Endodermal cell (in vitro differentiated cells): Measurements from ENCODE around the gene PRORP. TPM values are rescaled to one million over a fixed set of nuclear protein-coding genes. Genes with fewer than 3 reads are reported as not detected.

Source experiments
- DNase-seq: peaks from one replicate; pipeline ENCODE4 v3.0.0-alpha.2; 2017
- H3K27ac ChIP-seq: 2 replicates; pipeline ENCODE4 v1.5.1; 2013; ENCODE audit warnings: mild to moderate bottlenecking, low read depth, low read length, moderate library complexity
- H3K27me3 ChIP-seq: 2 replicates; pipeline ENCODE4 v1.6.1; 2013; ENCODE audit warnings: mild to moderate bottlenecking, low read length, moderate library complexity; ENCODE audit not compliant: insufficient read depth, control insufficient read depth, poor library complexity, severe bottlenecking
- H3K36me3 ChIP-seq: 2 replicates; pipeline ENCODE4 v1.7.0; 2013; ENCODE audit warnings: mild to moderate bottlenecking, low read length, moderate library complexity; ENCODE audit not compliant: control insufficient read depth, insufficient read depth
- H3K4me1 ChIP-seq: one replicate; pipeline ENCODE4 v1.7.0; 2013; ENCODE audit warnings: low read length; ENCODE audit not compliant: control insufficient read depth, insufficient read depth
- H3K4me3 ChIP-seq: 2 replicates; pipeline ENCODE4 v1.5.1; 2013; ENCODE audit warnings: mild to moderate bottlenecking, low read length, moderate library complexity
- H3K9ac ChIP-seq: 2 replicates; pipeline ENCODE4 v1.6.1; 2013; ENCODE audit warnings: mild to moderate bottlenecking, low read length, moderate library complexity; ENCODE audit not compliant: poor library complexity, severe bottlenecking; ENCODE audit errors: extremely low read depth
- H3K9me3 ChIP-seq: 2 replicates; pipeline ENCODE4 v1.6.1; 2013; ENCODE audit warnings: mild to moderate bottlenecking, low read length, moderate library complexity; ENCODE audit not compliant: control insufficient read depth
- H3K27ac Mint-ChIP-seq: 2 replicates; pipeline ENCODE4 v1.8.0; 2020; ENCODE audit warnings: mixed read lengths
- H3K27me3 Mint-ChIP-seq: 2 replicates; pipeline ENCODE4 v1.8.0; 2021; ENCODE audit warnings: mild to moderate bottlenecking, mixed read lengths; ENCODE audit not compliant: insufficient read depth
- H3K36me3 Mint-ChIP-seq: 2 replicates; pipeline ENCODE4 v1.8.0; 2020; ENCODE audit warnings: low read depth, mixed read lengths
- H3K4me1 Mint-ChIP-seq: 2 replicates; pipeline ENCODE4 v1.8.0; 2020; ENCODE audit warnings: mixed read lengths
- H3K4me3 Mint-ChIP-seq: 2 replicates; pipeline ENCODE4 v1.8.0; 2020; ENCODE audit warnings: mild to moderate bottlenecking, moderate library complexity, mixed read lengths
- H3K9me3 Mint-ChIP-seq: 2 replicates; pipeline ENCODE4 v1.8.0; 2020; ENCODE audit warnings: mild to moderate bottlenecking, mixed read lengths
- WGBS, 2 experiments: methylation state at CpG; one replicate each; pipeline versions ENCODE4 v1.1.5 to v1.1.7; 2013; ENCODE audit warnings: missing lambda C conversion rate in 2 of 2, mixed read lengths in 1 of 2; ENCODE audit not compliant: insufficient coverage in 1 of 2, insufficient read length in 1 of 2; 5-methylcytosine and 5-hydroxymethylcytosine counted together
- total RNA-seq, 2 donors: library from RNA; stranded (reverse); fragmentation: NEBNext Ultra II Directional in 1 of 2; extraction: Animal tissue kit (Norgen Biotek cat#: 25700) in 1 of 2; gene quantifications; 2 replicates in 1 of 2; 3 replicates in 1 of 2; pipeline ENCODE4 v1.2.1, GENCODE V29; 2021
- TF ChIP-seq, protein P1 (sequence below): fragments of 200-600 bp; sonication (generic); conservative IDR thresholded peaks from 2 replicates; pipeline ENCODE4 v1.5.0; 2021; ENCODE audit warnings: antibody characterized with exemption, mild to moderate bottlenecking

Gene PRORP
- total RNA-seq, 2 donors from 2014 or later, result 45.6 to 57.2 TPM

GRCh38 chr14:35144029-35144428 is 21.7 kb downstream of the PRORP start:
- no peak overlapping the region for H3K27ac ChIP-seq
- WGBS, 2 experiments, result 91 to 100% methylated on average over 1 of the region's 1 CpG
- TF ChIP-seq, protein P1, sequence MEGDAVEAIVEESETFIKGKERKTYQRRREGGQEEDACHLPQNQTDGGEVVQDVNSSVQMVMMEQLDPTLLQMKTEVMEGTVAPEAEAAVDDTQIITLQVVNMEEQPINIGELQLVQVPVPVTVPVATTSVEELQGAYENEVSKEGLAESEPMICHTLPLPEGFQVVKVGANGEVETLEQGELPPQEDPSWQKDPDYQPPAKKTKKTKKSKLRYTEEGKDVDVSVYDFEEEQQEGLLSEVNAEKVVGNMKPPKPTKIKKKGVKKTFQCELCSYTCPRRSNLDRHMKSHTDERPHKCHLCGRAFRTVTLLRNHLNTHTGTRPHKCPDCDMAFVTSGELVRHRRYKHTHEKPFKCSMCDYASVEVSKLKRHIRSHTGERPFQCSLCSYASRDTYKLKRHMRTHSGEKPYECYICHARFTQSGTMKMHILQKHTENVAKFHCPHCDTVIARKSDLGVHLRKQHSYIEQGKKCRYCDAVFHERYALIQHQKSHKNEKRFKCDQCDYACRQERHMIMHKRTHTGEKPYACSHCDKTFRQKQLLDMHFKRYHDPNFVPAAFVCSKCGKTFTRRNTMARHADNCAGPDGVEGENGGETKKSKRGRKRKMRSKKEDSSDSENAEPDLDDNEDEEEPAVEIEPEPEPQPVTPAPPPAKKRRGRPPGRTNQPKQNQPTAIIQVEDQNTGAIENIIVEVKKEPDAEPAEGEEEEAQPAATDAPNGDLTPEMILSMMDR, result no peak
- H3K4me3 ChIP-seq, result no peak overlapping the region
- no peaks in the 10 kb centered on the region for H3K36me3 ChIP-seq
- H3K27ac Mint-ChIP-seq, result no peak overlapping the region
- no peaks in the 10 kb centered on the region for H3K4me1 Mint-ChIP-seq
- H3K27me3 ChIP-seq, result no peaks in the 10 kb centered on the region
- H3K27me3 Mint-ChIP-seq, result no peaks in the 10 kb centered on the region
- H3K9ac ChIP-seq, result no peak overlapping the region
- peaks cover 5% of the 10 kb centered on the region for H3K9me3 Mint-ChIP-seq
- peaks cover 24% of the 10 kb centered on the region for H3K36me3 Mint-ChIP-seq
- peaks cover 5% of the 10 kb centered on the region for H3K9me3 ChIP-seq
- DNase-seq, result no peak
- no peaks in the 10 kb centered on the region for H3K4me1 ChIP-seq
- no peak overlapping the region for H3K4me3 Mint-ChIP-seq

- Histone ChIP-seq H3K4me1 (no peaks in the 10 kb centered on the region), H3K36me3 (peaks cover 7% of the 10 kb centered on the region), H3K9me3 (peaks cover 5% of the 10 kb centered on the region), H3K4me3 (no peak overlapping the region), H3K27me3 (no peaks in the 10 kb centered on the region), H3K9ac (no peak overlapping the region), H3K27ac (no peak overlapping the region)
- H3K9me3 Mint-ChIP-seq, result peaks cover 9% of the 10 kb centered on the region
- no peak overlapping the region for H3K4me3 Mint-ChIP-seq
- no peak overlapping the region for H3K27ac Mint-ChIP-seq
- no peaks in the 10 kb centered on the region for H3K27me3 Mint-ChIP-seq
- peaks cover 47% of the 10 kb centered on the region for H3K36me3 Mint-ChIP-seq
- no peaks in the 10 kb centered on the region for H3K4me1 Mint-ChIP-seq
- WGBS, 2 experiments, result 91 to 98% methylated on average over 3 to 5 of the region's 5 CpGs
- no peak for DNase-seq
- TF ChIP-seq, protein P1, result no peak
These were observed 24.4 kb downstream of the PRORP start for GRCh38 chr14:35146711-35147149.

GRCh38 chr14:35147186-35147585 is 24.8 kb downstream of the PRORP start:
- no peaks in the 10 kb centered on the region for H3K27me3 Mint-ChIP-seq
- H3K27ac ChIP-seq, result no peak overlapping the region
- no peaks in the 10 kb centered on the region for H3K4me1 Mint-ChIP-seq
- no peak overlapping the region for H3K4me3 Mint-ChIP-seq
- H3K9me3 Mint-ChIP-seq, result peaks cover 12% of the 10 kb centered on the region
- peaks cover 51% of the 10 kb centered on the region for H3K36me3 Mint-ChIP-seq
- H3K9ac ChIP-seq, result no peak overlapping the region
- H3K27me3 ChIP-seq, result no peaks in the 10 kb centered on the region
- TF ChIP-seq, protein P1, result no peak
- H3K36me3 ChIP-seq, result peaks cover 7% of the 10 kb centered on the region
- 97% methylated on average over 2 of the region's 2 CpGs; no CpG with 5 or more reads in 1 of the 2 experiments for WGBS, 2 experiments
- H3K4me3 ChIP-seq, result no peak overlapping the region
- H3K9me3 ChIP-seq, result peaks cover 5% of the 10 kb centered on the region
- H3K27ac Mint-ChIP-seq, result no peak overlapping the region
- no peak for DNase-seq
- no peaks in the 10 kb centered on the region for H3K4me1 ChIP-seq
